C4-2B (cell line): Measurements from ENCODE around the gene CSE1L.

ENCODE experiments used
- ZFX ChIP-seq: fragments of 450-650 bp; IDR thresholded peaks from 2 replicates; pipeline ENCODE4 v1.6.1; 2017
- TF ChIP-seq, protein P1 (sequence below): fragments of 450-650 bp; conservative IDR thresholded peaks from 2 replicates; pipeline ENCODE4 v1.5.1; 2017; ENCODE audit warnings: mild to moderate bottlenecking

DNA sequence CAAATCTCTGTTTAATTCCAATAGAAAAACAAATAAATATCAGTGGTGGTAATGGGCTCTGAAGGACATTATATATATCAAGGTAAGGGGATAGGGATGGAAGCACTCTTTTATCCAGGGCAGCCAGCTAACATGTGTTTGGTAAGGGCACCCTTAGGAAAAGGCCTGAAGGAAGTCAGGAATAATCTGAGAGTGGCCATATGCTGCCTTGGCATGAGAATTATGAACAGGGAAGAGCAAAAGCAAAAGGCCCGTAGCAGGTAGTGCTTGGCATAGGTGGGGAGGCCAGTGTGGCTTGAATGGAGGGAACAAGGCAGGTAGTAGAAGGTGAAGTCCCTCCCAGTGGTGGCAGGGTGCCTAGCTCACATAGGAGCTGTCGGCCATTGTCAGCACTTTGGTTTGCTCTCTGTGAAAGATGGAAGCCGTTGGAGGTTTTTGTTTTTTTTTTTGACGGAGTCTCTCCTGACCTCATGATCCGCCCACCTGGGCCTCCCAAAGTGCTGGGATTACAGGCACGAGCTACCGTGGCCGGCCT, 39.6 kb upstream of the CSE1L start:
- TF ChIP-seq, protein P1, sequence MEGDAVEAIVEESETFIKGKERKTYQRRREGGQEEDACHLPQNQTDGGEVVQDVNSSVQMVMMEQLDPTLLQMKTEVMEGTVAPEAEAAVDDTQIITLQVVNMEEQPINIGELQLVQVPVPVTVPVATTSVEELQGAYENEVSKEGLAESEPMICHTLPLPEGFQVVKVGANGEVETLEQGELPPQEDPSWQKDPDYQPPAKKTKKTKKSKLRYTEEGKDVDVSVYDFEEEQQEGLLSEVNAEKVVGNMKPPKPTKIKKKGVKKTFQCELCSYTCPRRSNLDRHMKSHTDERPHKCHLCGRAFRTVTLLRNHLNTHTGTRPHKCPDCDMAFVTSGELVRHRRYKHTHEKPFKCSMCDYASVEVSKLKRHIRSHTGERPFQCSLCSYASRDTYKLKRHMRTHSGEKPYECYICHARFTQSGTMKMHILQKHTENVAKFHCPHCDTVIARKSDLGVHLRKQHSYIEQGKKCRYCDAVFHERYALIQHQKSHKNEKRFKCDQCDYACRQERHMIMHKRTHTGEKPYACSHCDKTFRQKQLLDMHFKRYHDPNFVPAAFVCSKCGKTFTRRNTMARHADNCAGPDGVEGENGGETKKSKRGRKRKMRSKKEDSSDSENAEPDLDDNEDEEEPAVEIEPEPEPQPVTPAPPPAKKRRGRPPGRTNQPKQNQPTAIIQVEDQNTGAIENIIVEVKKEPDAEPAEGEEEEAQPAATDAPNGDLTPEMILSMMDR, result no peak
- no peak for TF ChIP-seq ZFX
